ENCODE data around the gene KCNMA1.

The KCNMA1 gene

DNA sequence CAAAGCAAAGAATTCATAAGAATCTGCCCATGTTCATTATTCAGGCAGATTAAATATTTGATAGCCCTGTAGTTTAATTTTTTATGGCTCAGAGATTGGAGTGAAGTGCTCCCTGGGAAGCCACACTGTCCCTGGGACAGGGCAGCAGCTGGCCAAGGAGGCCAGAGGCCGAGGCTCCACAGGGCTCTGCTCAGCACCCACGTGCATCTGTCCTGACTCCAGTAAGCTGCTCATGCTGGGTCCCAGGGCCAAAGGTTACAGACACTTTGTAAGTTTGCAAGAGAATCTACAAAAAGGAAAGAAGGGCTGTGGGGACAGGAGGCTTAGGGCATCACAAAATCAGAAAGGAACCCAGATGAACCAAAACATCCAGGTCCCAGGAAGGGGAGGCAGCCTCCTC, 155.5 kb downstream of the KCNMA1 start:
- H3K36me3 ChIP-seq (ENCODE audit: insufficient read depth, low read length): no peaks in the 10 kb centered on the region
- H3K9ac ChIP-seq (ENCODE audit: low read depth, low read length): no peak overlapping the region
- H3K4me1 ChIP-seq (ENCODE audit: insufficient read depth, low read length): no peaks in the 10 kb centered on the region
- no peaks in the 10 kb centered on the region for H3K9me3 ChIP-seq (ENCODE audit: control insufficient read depth, insufficient read depth, low read length)

DNA sequence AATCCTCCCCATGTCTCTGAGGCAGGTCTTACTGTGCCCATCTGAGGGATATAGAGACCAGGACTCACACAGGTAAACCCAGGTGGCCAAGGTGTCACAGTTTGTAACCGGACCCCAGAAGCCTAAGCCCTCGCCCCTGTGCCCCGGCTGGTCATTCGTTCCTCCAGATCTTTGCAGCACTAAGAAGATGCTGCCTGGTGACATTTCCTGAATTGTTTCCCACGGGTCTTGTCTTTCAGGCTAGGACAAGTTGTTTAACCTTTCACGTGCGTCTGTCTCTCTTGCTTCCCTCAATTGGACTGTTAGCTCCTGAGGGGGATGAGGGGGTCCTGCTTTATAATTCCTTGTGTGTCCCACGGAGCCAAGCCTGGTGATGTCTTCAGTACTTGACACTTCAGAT, 158.0 kb downstream of the KCNMA1 start:
- H3K4me1 ChIP-seq (ENCODE audit: insufficient read depth, low read length): no peaks in the 10 kb centered on the region
- no peak overlapping the region for H3K9ac ChIP-seq (ENCODE audit: low read depth, low read length)
- H3K9me3 ChIP-seq (ENCODE audit: control insufficient read depth, insufficient read depth, low read length): no peaks in the 10 kb centered on the region
- H3K36me3 ChIP-seq (ENCODE audit: insufficient read depth, low read length): no peaks in the 10 kb centered on the region

DNA sequence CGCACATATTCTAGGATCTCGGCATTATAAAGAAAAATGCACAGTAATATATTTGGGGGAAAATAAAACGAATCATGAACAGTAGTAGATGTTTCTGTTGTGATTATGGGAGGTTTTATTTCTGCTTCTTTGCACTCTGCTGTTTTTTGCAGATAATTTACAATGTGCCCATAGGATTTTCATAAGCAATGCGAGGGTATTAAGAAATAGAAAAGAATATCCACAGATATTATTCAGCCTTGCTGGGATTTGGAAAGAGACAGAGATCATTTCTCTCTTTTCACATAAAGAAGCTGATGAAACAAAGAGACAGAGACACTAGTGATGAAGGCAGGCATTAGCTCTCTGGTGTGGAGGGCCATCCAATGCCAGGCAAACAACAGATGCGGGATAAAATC, 158.6 kb downstream of the KCNMA1 start:
- Histone ChIP-seq H3K36me3 (ENCODE audit: insufficient read depth, low read length) (no peaks in the 10 kb centered on the region), H3K4me1 (ENCODE audit: insufficient read depth, low read length) (no peaks in the 10 kb centered on the region), H3K9ac (ENCODE audit: low read depth, low read length) (no peak overlapping the region), H3K9me3 (ENCODE audit: control insufficient read depth, insufficient read depth, low read length) (no peaks in the 10 kb centered on the region)

DNA sequence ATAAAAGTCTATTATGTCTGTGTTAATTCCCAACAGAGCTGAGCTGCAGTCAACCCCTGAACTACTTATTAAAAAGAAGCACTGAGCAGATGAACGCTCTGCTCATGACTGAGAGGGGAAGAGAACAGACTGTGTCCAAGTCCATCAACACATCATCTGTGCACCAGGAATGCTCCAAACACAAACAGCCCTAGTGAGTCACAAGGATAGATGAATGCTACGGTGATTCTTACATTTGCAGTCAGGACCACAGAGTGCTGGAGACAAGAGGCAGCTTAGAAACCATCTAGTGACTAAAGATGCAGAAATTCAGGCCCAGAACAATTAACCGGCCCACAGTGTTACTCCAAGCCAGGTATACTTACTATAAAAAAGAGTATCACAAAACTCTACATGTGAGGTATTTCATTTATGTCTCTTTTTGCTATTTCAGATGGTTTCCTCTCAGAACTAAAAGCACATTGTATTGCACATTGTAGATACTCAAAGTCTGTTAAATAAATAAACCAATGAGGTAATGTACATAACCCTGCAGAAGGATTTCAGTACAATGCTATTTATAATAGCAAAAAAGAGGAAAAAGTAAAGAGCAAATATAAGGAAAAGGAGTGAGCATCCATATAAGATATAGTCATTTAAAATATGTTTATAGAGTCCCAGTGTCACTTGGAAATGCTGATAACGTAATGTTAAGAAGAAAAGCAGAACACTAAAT, 159.2 kb downstream of the KCNMA1 start:
- Histone ChIP-seq H3K36me3 (ENCODE audit: insufficient read depth, low read length) (no peaks in the 10 kb centered on the region), H3K4me1 (ENCODE audit: insufficient read depth, low read length) (no peaks in the 10 kb centered on the region), H3K9ac (ENCODE audit: low read depth, low read length) (no peak overlapping the region), H3K9me3 (ENCODE audit: control insufficient read depth, insufficient read depth, low read length) (no peaks in the 10 kb centered on the region)

DNA sequence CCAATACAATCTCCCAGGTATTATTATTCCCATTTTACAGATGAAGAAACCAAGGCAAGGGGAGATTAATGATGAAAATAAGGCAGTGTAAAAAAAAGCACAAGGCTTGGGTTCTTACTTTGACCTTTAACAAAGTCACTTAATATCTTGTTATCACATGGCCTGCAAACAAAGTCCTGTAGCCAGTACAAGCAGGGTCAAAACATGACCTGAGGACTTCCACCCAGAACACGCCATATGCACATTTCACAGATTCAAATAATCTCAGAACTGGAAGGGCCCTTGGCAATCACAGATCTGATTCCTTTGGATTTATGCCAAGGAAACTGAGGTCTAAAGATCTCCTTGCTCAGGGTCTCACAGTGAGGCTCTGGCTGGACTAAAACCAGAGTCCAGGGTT, 162.1 kb downstream of the KCNMA1 start:
- H3K4me1 ChIP-seq (ENCODE audit: insufficient read depth, low read length): no peaks in the 10 kb centered on the region
- H3K9me3 ChIP-seq (ENCODE audit: control insufficient read depth, insufficient read depth, low read length): no peaks in the 10 kb centered on the region
- H3K36me3 ChIP-seq (ENCODE audit: insufficient read depth, low read length): no peaks in the 10 kb centered on the region
- no peak overlapping the region for H3K9ac ChIP-seq (ENCODE audit: low read depth, low read length)

DNA sequence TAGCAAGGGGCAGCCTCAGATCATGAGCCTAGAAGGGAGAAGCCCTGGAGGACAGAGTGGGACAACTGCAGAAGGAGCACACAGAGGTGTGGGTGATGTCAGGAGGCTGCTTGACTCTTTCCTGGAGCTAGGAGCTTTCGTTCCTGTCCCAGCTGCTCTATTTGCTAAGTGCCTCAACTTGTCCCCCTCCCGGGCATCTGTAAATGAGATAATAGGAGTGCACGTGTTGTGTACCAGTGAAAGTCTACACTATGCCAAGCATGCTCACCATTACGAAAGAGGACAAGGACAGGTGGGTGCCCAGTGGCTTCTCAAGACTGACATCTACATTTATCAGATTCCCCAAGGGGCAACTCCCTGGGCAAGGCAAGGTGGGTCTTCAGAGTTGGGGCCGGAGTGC, 162.7 kb downstream of the KCNMA1 start:
- no peak overlapping the region for H3K9ac ChIP-seq (ENCODE audit: low read depth, low read length)

DNA sequence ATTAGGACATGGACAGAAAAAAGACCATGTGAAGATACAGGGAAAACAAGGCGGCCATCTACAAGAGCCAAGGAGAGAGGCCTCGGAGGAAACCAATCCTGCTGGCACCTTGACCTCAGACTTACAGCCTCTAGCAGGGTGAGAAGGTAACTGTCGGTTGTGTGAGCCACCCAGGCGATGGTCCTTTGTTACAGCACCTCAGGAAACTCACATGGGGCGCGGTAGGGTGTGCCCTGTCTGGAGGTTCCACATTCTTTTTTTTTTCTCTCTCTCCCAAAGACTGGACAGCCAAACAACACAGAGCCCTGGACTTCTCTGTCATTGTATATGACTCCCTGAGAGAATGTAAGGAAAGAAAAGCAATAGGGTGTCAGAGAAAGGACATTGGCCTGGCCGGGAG, 163.2 kb downstream of the KCNMA1 start:
- H3K4me1 ChIP-seq (ENCODE audit: insufficient read depth, low read length): no peaks in the 10 kb centered on the region
- no peaks in the 10 kb centered on the region for H3K9me3 ChIP-seq (ENCODE audit: control insufficient read depth, insufficient read depth, low read length)
- H3K36me3 ChIP-seq (ENCODE audit: insufficient read depth, low read length): no peaks in the 10 kb centered on the region
- H3K9ac ChIP-seq (ENCODE audit: low read depth, low read length): no peak overlapping the region

More for the DNA sequence above, 162.7 kb downstream of the KCNMA1 start:
- no peaks in the 10 kb centered on the region for H3K9me3 ChIP-seq (ENCODE audit: control insufficient read depth, insufficient read depth, low read length)
- no peaks in the 10 kb centered on the region for H3K36me3 ChIP-seq (ENCODE audit: insufficient read depth, low read length)
- no peaks in the 10 kb centered on the region for H3K4me1 ChIP-seq (ENCODE audit: insufficient read depth, low read length)

DNA sequence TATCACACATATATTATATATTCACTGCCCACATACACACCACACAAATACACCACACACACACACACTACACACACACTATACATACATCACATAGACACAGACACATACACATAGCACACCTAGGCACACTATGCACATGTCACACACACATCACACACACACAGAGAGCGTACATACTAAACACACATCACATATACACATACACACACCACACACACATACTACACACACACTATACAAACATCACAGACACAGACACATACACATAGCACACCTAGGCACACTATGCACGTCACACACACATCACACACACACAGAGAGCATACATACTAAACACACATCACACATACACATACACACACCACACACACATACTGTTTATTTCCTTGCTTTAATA, 165.5 kb downstream of the KCNMA1 start:
- Histone ChIP-seq H3K9me3 (ENCODE audit: control insufficient read depth, insufficient read depth, low read length) (no peaks in the 10 kb centered on the region), H3K9ac (ENCODE audit: low read depth, low read length) (no peak overlapping the region), H3K36me3 (ENCODE audit: insufficient read depth, low read length) (no peaks in the 10 kb centered on the region), H3K4me1 (ENCODE audit: insufficient read depth, low read length) (no peaks in the 10 kb centered on the region)

DNA sequence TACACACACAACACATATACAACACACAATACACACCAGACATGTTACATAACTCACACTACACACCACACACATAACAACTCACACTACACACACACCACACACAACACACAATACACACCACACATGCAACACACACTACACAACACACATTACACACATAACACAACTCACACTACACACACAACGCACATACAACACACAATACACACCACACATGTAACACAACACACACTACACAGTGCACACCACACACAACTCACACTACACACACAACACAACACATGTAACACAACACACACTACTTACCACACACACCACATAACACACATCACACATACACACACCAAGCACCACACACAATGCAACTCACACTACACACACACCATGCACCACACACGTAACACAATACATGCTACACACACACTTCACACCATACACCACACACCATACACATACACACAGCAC, 166.5 kb downstream of the KCNMA1 start:
- Histone ChIP-seq H3K36me3 (ENCODE audit: insufficient read depth, low read length) (no peaks in the 10 kb centered on the region), H3K4me1 (ENCODE audit: insufficient read depth, low read length) (no peaks in the 10 kb centered on the region), H3K9ac (ENCODE audit: low read depth, low read length) (no peak overlapping the region), H3K9me3 (ENCODE audit: control insufficient read depth, insufficient read depth, low read length) (no peaks in the 10 kb centered on the region)

DNA sequence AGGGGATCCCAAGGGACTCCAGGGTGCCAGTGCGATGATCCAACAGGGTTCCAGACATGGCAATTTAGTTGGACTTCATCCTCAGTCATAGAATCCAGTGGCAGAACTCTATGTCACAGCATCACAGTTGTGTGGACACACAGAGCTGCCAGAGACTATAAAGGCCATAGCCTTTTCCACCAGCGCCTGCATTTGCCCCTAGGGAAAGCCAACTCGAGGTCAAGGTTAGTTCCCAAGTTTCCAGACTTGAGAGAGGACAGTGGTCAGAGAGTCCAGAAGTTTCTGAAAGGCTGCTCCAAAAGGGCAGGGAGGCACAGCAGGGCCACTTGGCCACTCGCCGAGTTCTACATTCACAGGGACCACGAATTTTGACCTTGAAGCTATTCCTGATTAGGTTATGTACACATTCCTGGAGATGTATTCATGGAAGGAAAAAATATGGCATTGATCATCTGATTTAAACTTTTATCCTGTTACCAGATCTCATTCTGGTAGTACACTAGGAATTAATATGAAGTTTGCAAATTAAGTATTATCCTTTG, 170.1 kb downstream of the KCNMA1 start:
- Histone ChIP-seq H3K9me3 (ENCODE audit: control insufficient read depth, insufficient read depth, low read length) (no peaks in the 10 kb centered on the region), H3K36me3 (ENCODE audit: insufficient read depth, low read length) (no peaks in the 10 kb centered on the region), H3K4me1 (ENCODE audit: insufficient read depth, low read length) (no peaks in the 10 kb centered on the region), H3K9ac (ENCODE audit: low read depth, low read length) (no peak overlapping the region)

DNA sequence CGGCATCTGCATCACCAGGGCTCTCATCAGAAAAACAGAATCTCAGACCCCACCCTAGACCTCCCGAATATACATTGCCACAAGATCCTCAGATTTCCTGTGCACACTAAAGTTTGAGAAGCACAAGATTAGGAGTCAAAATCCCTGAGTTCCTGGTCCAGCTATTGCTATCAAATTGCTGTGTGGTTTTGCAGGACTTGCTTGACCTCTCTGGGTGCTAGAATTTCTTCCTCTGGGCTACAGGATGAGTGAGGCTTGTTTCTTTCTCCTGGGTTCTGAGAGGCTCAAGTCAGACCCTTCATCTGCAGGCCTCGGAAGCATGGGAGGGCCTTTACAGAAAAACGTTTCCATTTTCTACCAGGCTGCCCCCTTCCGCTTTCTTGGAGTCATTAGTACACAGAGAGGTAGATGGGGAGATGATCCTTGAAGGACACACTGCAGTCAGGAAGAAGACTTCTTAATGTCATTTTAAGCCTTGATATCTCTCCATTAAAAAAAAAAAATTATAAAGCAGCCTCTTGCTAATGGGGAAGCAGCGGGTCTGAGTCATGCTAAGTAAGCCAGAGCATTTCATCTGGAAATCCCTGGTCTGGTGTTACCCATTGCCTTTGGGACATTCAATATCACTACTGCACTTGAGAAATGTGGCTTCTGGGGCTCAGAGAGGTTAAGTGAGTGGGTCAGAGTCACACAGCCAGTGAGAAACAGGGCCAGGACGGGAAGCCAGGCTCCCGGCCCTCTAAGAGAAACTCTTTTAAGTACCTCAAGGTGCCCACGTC, 173.5 kb downstream of the KCNMA1 start:
- no peak overlapping the region for H3K9ac ChIP-seq (ENCODE audit: low read depth, low read length)
- no peaks in the 10 kb centered on the region for H3K36me3 ChIP-seq (ENCODE audit: insufficient read depth, low read length)
- no peaks in the 10 kb centered on the region for H3K9me3 ChIP-seq (ENCODE audit: control insufficient read depth, insufficient read depth, low read length)
- peaks cover 3% of the 10 kb centered on the region; the same call in 1 of the 2 replicates for H3K4me1 ChIP-seq (ENCODE audit: insufficient read depth, low read length)

DNA sequence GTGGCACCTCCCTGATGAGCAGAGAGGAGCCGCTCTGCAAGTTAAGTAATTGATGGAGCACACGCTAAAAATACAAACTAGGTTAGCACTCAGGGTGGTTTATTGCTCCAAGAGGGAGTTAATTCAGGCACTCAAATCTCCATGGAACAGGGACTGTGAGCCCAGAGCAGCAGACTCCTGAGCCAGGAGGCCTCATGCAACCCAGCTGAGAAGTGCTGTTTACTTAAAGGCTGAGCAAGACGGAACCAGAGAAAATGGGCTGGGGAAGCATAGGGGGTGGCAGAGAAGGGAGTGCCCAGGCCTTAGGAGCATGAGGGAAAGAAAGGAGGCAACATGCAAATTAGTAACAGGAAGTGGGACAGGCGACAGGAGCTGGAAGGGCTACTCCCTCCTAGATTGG, 174.1 kb downstream of the KCNMA1 start:
- H3K9ac ChIP-seq (ENCODE audit: low read depth, low read length): no peak overlapping the region
- H3K36me3 ChIP-seq (ENCODE audit: insufficient read depth, low read length): no peaks in the 10 kb centered on the region
- no peaks in the 10 kb centered on the region for H3K9me3 ChIP-seq (ENCODE audit: control insufficient read depth, insufficient read depth, low read length)
- H3K4me1 ChIP-seq (ENCODE audit: insufficient read depth, low read length): peaks cover 3% of the 10 kb centered on the region; the same call in 1 of the 2 replicates

DNA sequence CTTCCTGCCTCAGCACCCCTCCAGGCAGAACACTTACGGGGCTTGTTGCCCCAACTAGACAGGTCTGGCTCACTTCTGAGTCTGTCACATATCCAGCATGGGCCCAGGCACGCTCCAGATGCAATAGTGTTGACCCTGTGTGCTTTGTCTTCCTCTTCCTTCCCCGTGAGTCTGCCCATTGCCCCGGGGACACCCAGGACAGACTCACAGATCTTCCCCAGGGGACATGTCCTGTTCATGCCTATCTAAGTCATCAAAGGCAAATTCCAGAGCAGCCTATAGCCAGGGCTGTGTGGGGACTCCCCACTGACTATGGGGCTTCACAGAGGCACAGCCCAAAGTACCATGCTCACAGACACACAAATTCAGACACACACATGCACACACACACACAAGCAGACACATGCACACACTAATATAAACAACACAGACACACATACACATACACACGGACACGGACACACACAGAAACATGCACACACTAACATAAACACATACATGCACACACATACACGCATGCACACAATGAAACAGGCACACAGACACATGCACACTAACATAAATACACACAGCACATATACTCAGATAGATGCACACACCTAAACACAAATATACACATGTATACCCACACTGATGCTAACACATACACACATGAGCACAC, 175.8 kb downstream of the KCNMA1 start:
- Histone ChIP-seq H3K9ac (ENCODE audit: low read depth, low read length) (no peak overlapping the region), H3K4me1 (ENCODE audit: insufficient read depth, low read length) (peaks cover 3% of the 10 kb centered on the region; the same call in 1 of the 2 replicates), H3K9me3 (ENCODE audit: control insufficient read depth, insufficient read depth, low read length) (no peaks in the 10 kb centered on the region), H3K36me3 (ENCODE audit: insufficient read depth, low read length) (no peaks in the 10 kb centered on the region)

DNA sequence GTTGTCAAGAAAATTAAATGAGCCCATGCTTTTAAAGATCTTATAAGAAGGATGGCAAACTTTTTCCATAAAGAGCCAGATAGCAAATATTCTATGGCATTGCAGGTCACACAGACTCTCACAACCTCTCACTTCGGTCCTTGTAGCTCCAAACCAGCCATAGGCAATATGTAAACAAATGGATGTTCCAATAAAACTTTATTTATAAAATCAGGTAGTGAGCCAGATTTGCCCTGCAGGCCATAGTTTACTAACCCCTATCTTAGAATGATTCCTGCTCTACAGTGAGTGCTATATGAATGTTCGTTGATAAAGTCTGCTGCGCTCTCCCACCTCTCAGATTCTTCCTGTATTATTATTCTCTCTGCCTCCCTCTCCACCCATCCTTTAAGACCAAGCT, 177.7 kb downstream of the KCNMA1 start:
- peaks cover 3% of the 10 kb centered on the region; the same call in 1 of the 2 replicates for H3K4me1 ChIP-seq (ENCODE audit: insufficient read depth, low read length)
- no peak overlapping the region for H3K9ac ChIP-seq (ENCODE audit: low read depth, low read length)
- no peaks in the 10 kb centered on the region for H3K9me3 ChIP-seq (ENCODE audit: control insufficient read depth, insufficient read depth, low read length)
- no peaks in the 10 kb centered on the region for H3K36me3 ChIP-seq (ENCODE audit: insufficient read depth, low read length)
